NCI-H748 (cell line): ENCODE results near the gene TEC.
A peak's percentile ranks its signal among the peaks of the same experiment; 100 is the strongest.
"Not testable (repeated sequence)": the region's sequence is repeated elsewhere in the genome, so short reads cannot be mapped to it uniquely, and the experiment has no call there.

Experiments used
- DNase-seq: peaks from one replicate; lab custom pipeline; 2025; ENCODE audit not compliant: unreplicated experiment; lab: John Stamatoyannopoulos, UW

TEC gene

GRCh38 chr4:48169636-48170035 is 100.0 kb downstream of the TEC start:
- DNase-seq = no peak

GRCh38 chr4:48167538-48168263 is 101.9 kb downstream of the TEC start:
- DNase-seq = no peak

GRCh38 chr4:48164561-48164960 is 105.1 kb downstream of the TEC start:
- not testable (repeated sequence) for DNase-seq

- no peak for DNase-seq
Observed at GRCh38 chr4:48163746-48164145, 105.9 kb downstream of the TEC start.

GRCh38 chr4:48162162-48162561 is 107.5 kb downstream of the TEC start:
- no peak for DNase-seq

- DNase-seq = no peak
Observed at GRCh38 chr4:48157271-48157670, 112.4 kb downstream of the TEC start.

GRCh38 chr4:48156423-48156822 is 113.2 kb downstream of the TEC start:
- DNase-seq = no peak

- no peak for DNase-seq
Observed at GRCh38 chr4:48153791-48154550, 115.7 kb downstream of the TEC start.

- DNase-seq = no peak
Observed at GRCh38 chr4:48152259-48152658, 117.4 kb downstream of the TEC start.

- no peak for DNase-seq
Observed at GRCh38 chr4:48149827-48150370, 119.7 kb downstream of the TEC start.

GRCh38 chr4:48147621-48148020 is 122.0 kb downstream of the TEC start:
- no peak for DNase-seq

- DNase-seq = peak; percentile 51
Observed at GRCh38 chr4:48141048-48141447, 128.6 kb downstream of the TEC start.

GRCh38 chr4:48139691-48140090 is 129.9 kb downstream of the TEC start:
- DNase-seq = no peak

- DNase-seq = no peak
Observed at GRCh38 chr4:48138936-48139335, 130.7 kb downstream of the TEC start.

GRCh38 chr4:48138511-48138910 is 131.1 kb downstream of the TEC start:
- DNase-seq = no peak

GRCh38 chr4:48137846-48138245 is 131.8 kb downstream of the TEC start:
- no peak for DNase-seq

GRCh38 chr4:48134081-48134480 is 135.6 kb downstream of the TEC start, which contains the start of gene TXK:
TXK (minus strand) TSS chr4:48134250; CDS start chr4:48134170, 80 bp downstream.
- no peak for DNase-seq

GRCh38 chr4:48133669-48134068 is 136.0 kb downstream of the TEC start:
- DNase-seq = no peak

GRCh38 chr4:48131736-48132135 is 137.9 kb downstream of the TEC start:
- no peak for DNase-seq

- no peak for DNase-seq
Observed at GRCh38 chr4:48130100-48130499, 139.5 kb downstream of the TEC start.

GRCh38 chr4:48129307-48130014 is 140.2 kb downstream of the TEC start:
- DNase-seq = peak; percentile 29
